H9 (cell line): ENCODE data around the gene LRMDA. TPM values are rescaled to one million over a fixed set of nuclear protein-coding genes. Genes with fewer than 3 reads are reported as not detected.

Experiments used
- DNase-seq: peaks from one replicate; pipeline ENCODE4 v3.0.0-alpha.2; 2017
- H2AFZ ChIP-seq: one replicate; pipeline ENCODE4 v1.6.1; 2013; ENCODE audit warnings: mild to moderate bottlenecking, low read length, control low read depth, moderate library complexity
- H2AK5ac ChIP-seq: 2 replicates; pipeline ENCODE4 v1.6.1; 2013; ENCODE audit warnings: low read length, control low read depth, mixed read lengths; ENCODE audit not compliant: insufficient read length
- H2BK120ac ChIP-seq: one replicate; pipeline ENCODE4 v1.6.1; 2013; ENCODE audit warnings: low read depth, mild to moderate bottlenecking, low read length, control low read depth, inconsistent platforms; ENCODE audit not compliant: poor library complexity, severe bottlenecking
- H2BK12ac ChIP-seq: 2 replicates; pipeline ENCODE4 v1.6.1; 2013; ENCODE audit warnings: low read length, control low read depth, mixed read lengths, low read depth; ENCODE audit not compliant: insufficient read length
- H2BK15ac ChIP-seq: 2 replicates; pipeline ENCODE4 v1.6.1; 2013; ENCODE audit warnings: low read depth, low read length, control low read depth
- H2BK20ac ChIP-seq: one replicate; pipeline ENCODE4 v1.6.1; 2013; ENCODE audit warnings: low read depth, mild to moderate bottlenecking, low read length, control low read depth, inconsistent platforms; ENCODE audit not compliant: poor library complexity, severe bottlenecking
- H2BK5ac ChIP-seq: 2 replicates; pipeline ENCODE4 v1.6.1; 2013; ENCODE audit warnings: low read length, control low read depth, mixed read lengths; ENCODE audit not compliant: insufficient read length
- H3K14ac ChIP-seq: 2 replicates; pipeline ENCODE4 v1.6.1; 2013; ENCODE audit warnings: low read length, control low read depth; ENCODE audit not compliant: insufficient read depth
- H3K18ac ChIP-seq: 2 replicates; pipeline ENCODE4 v1.6.1; 2013; ENCODE audit warnings: low read depth, mild to moderate bottlenecking, mixed read lengths, low read length, control low read depth; ENCODE audit not compliant: insufficient read length
- H3K23ac ChIP-seq: 2 replicates; pipeline ENCODE4 v1.6.1; 2013; ENCODE audit warnings: low read length, control low read depth, mixed read lengths, low read depth; ENCODE audit not compliant: insufficient read length
- H3K23me2 ChIP-seq: 2 replicates; pipeline ENCODE4 v1.6.1; 2013; ENCODE audit warnings: low read depth, mild to moderate bottlenecking, mixed read lengths, low read length, control low read depth; ENCODE audit not compliant: insufficient read length, poor library complexity, severe bottlenecking
- H3K27ac ChIP-seq: 2 replicates; pipeline ENCODE4 v1.5.1; 2013; ENCODE audit warnings: low read length, control low read depth, mixed read lengths, low read depth; ENCODE audit not compliant: insufficient read length
- H3K27me3 ChIP-seq: 2 replicates; pipeline ENCODE4 v1.6.1; 2013; ENCODE audit warnings: low read length, control low read depth, inconsistent platforms; ENCODE audit not compliant: insufficient read depth
- H3K4ac ChIP-seq: 2 replicates; pipeline ENCODE4 v1.6.1; 2013; ENCODE audit warnings: low read depth, mild to moderate bottlenecking, control low read depth, inconsistent platforms, low read length, moderate library complexity
- H3K4me1 ChIP-seq: 2 replicates; pipeline ENCODE4 v1.6.1; 2013; ENCODE audit warnings: low read length, control low read depth, inconsistent platforms; ENCODE audit not compliant: insufficient read depth
- H3K4me2 ChIP-seq: 2 replicates; pipeline ENCODE4 v1.6.1; 2013; ENCODE audit warnings: low read length, control low read depth, mixed read lengths; ENCODE audit not compliant: insufficient read length, insufficient read depth
- H3K56ac ChIP-seq: 2 replicates; pipeline ENCODE4 v1.6.1; 2013; ENCODE audit warnings: low read depth, mild to moderate bottlenecking, mixed read lengths, low read length, control low read depth; ENCODE audit not compliant: insufficient read length
- H3K79me1 ChIP-seq: 2 replicates; pipeline ENCODE4 v1.6.1; 2013; ENCODE audit warnings: low read depth, mild to moderate bottlenecking, moderate library complexity, low read length, control low read depth, inconsistent platforms; ENCODE audit not compliant: insufficient read depth, poor library complexity, severe bottlenecking
- H3K79me2 ChIP-seq: 2 replicates; pipeline ENCODE4 v1.6.1; 2013; ENCODE audit warnings: low read length, control low read depth, inconsistent platforms; ENCODE audit not compliant: insufficient read depth
- H3K9ac ChIP-seq: 2 replicates; pipeline ENCODE4 v1.6.1; 2013; ENCODE audit warnings: low read length, control low read depth, mixed read lengths; ENCODE audit not compliant: insufficient read length; ENCODE audit errors: extremely low read depth
- H3K9me3 ChIP-seq: one replicate; pipeline ENCODE4 v1.6.1; 2013; ENCODE audit warnings: low read depth, low read length, inconsistent platforms; ENCODE audit not compliant: control insufficient read depth
- H3T11ph ChIP-seq: one replicate; pipeline ENCODE4 v1.6.1; 2013; ENCODE audit warnings: mild to moderate bottlenecking, low read length, control low read depth, inconsistent platforms
- H4K20me1 ChIP-seq: one replicate; pipeline ENCODE4 v1.6.1; 2013; ENCODE audit not compliant: control insufficient read depth, insufficient read length, insufficient read depth
- H4K5ac ChIP-seq: 2 replicates; pipeline ENCODE4 v1.6.1; 2013; ENCODE audit warnings: low read depth, mild to moderate bottlenecking, mixed read lengths, low read length, control low read depth; ENCODE audit not compliant: insufficient read length
- H4K8ac ChIP-seq: replicated peaks from 2 replicates; pipeline ENCODE4 v1.6.1; 2013; ENCODE audit warnings: low read length, control low read depth, mixed read lengths, low read depth; ENCODE audit not compliant: insufficient read length
- H4K91ac ChIP-seq: 2 replicates; pipeline ENCODE4 v1.6.1; 2013; ENCODE audit warnings: low read depth, mild to moderate bottlenecking, moderate library complexity, mixed read lengths, low read length, control low read depth; ENCODE audit not compliant: insufficient read length
- H3K27ac Mint-ChIP-seq, 3 experiments: 2 replicates in 2 of 3; 3 replicates in 1 of 3; pipeline ENCODE4 v1.8.0; 2020 to 2021; ENCODE audit warnings: mixed read lengths in 3 of 3, mild to moderate bottlenecking in 1 of 3, moderate library complexity in 1 of 3
- H3K27me3 Mint-ChIP-seq: 2 replicates; pipeline ENCODE4 v1.8.0; 2021; ENCODE audit warnings: low read depth, mild to moderate bottlenecking, moderate library complexity, mixed read lengths
- H3K36me3 Mint-ChIP-seq, 3 experiments: 2 replicates in 2 of 3; 3 replicates in 1 of 3; pipeline ENCODE4 v1.8.0; 2020 to 2021; ENCODE audit warnings: low read depth in 3 of 3, mixed read lengths in 3 of 3; ENCODE audit not compliant: insufficient read depth in 1 of 3
- H3K4me1 Mint-ChIP-seq, 2 experiments: 2 replicates each; pipeline ENCODE4 v1.8.0; 2020; ENCODE audit warnings: mixed read lengths in 2 of 2
- H3K4me3 Mint-ChIP-seq, 2 experiments: 2 replicates in 1 of 2; 3 replicates in 1 of 2; pipeline ENCODE4 v1.8.0; 2020 to 2021; ENCODE audit warnings: mild to moderate bottlenecking in 2 of 2, mixed read lengths in 2 of 2, moderate library complexity in 1 of 2
- H3K9me3 Mint-ChIP-seq, 2 experiments: 2 replicates in 1 of 2; 3 replicates in 1 of 2; pipeline ENCODE4 v1.8.0; 2020; ENCODE audit warnings: mild to moderate bottlenecking in 2 of 2, mixed read lengths in 2 of 2, moderate library complexity in 1 of 2
- CTCF ChIP-seq: fragments of 200-600 bp; sonication (generic); conservative IDR thresholded peaks from 3 replicates; pipeline ENCODE4 v1.8.0; 2021; ENCODE audit warnings: antibody characterized with exemption, mild to moderate bottlenecking
- WGBS: extraction: QIAGEN DNeasy Blood & Tissue Kit; methylation state at CpG from one replicate; pipeline ENCODE4 v1.1.7; 2013; ENCODE audit warnings: missing lambda C conversion rate, low lambda C conversion rate, mixed read lengths; ENCODE audit not compliant: insufficient read length; ENCODE audit errors: extremely low coverage; 5-methylcytosine and 5-hydroxymethylcytosine counted together
- total RNA-seq: library from RNA; stranded (reverse); gene quantifications from 2 replicates; pipeline ENCODE4 v1.2.1, GENCODE V29; 2021

The LRMDA gene
- total RNA-seq, 1 experiment from 2014 or later, result 1.8 TPM

GRCh38 chr10:76007667-76008181 lies 576.3 kb downstream of the LRMDA start:
- no peaks in the 10 kb centered on the region; a peak in 1 of 7 replicates for H3K36me3 Mint-ChIP-seq
- no peak overlapping the region for H2BK120ac ChIP-seq

More at GRCh38 chr10:76007667-76008181, 576.3 kb downstream of the LRMDA start:
- H2AFZ ChIP-seq, result no peak overlapping the region
- no peak overlapping the region for H3K4me2 ChIP-seq
- DNase-seq, result no peak
- H3K27ac ChIP-seq, result no peak overlapping the region
- no peaks in the 10 kb centered on the region for H3K23me2 ChIP-seq
- no peak overlapping the region for H2BK12ac ChIP-seq
- no peak overlapping the region for H2BK20ac ChIP-seq
- H2BK5ac ChIP-seq, result no peak overlapping the region
- H2AK5ac ChIP-seq, result no peak overlapping the region
- H4K20me1 ChIP-seq, result no peaks in the 10 kb centered on the region
- no peak for TF ChIP-seq CTCF
- Mint-ChIP-seq H3K27ac (no peak overlapping the region), H3K4me1 (peaks cover 27 to 53% of the 10 kb centered on the region in 2 experiments), H3K9me3 (no peaks in the 10 kb centered on the region; a peak in 1 of 5 replicates), H3K27me3 (no peaks in the 10 kb centered on the region; the same call in 1 of the 2 replicates), H3K4me3 (no peak overlapping the region)
- no peak overlapping the region for H3T11ph ChIP-seq
- H4K8ac ChIP-seq, result no peak overlapping the region
- H2BK15ac ChIP-seq, result no peak overlapping the region
- no peaks in the 10 kb centered on the region for H3K9me3 ChIP-seq
- H4K91ac ChIP-seq, result no peak overlapping the region
- no peaks in the 10 kb centered on the region for H3K27me3 ChIP-seq
- H3K79me2 ChIP-seq, result no peaks in the 10 kb centered on the region
- no peak overlapping the region for H3K23ac ChIP-seq
- H3K14ac ChIP-seq, result no peak overlapping the region
- H3K18ac ChIP-seq, result no peak overlapping the region
- no peaks in the 10 kb centered on the region for H3K79me1 ChIP-seq
- WGBS, result no CpG with 5 or more reads among the region's 14 CpGs
- H3K56ac ChIP-seq, result no peak overlapping the region
- H3K9ac ChIP-seq, result no peak overlapping the region
- H4K5ac ChIP-seq, result no peak overlapping the region
- H3K4ac ChIP-seq, result no peak overlapping the region
- no peaks in the 10 kb centered on the region; the same call in 1 of the 2 replicates for H3K4me1 ChIP-seq
